Subcutaneous adipose tissue (tissue), 4 donors: Measurements from ENCODE around the gene PCBP3. TPM values are rescaled to one million over a fixed set of nuclear protein-coding genes. Genes with fewer than 3 reads are reported as not detected.

Experiments used
- CTCF ChIP-seq: fragments of 450-650 bp; IDR thresholded peaks from one replicate; pipeline ENCODE4 v1.5.1; 2016; ENCODE audit warnings: low read depth, mild to moderate bottlenecking, control low read depth, antibody characterized with exemption, moderate library complexity
- total RNA-seq, 4 donors: library from RNA; depleted of rRNA; stranded (reverse); fragments of >200 nt; gene quantifications; one replicate each; pipeline ENCODE4 v1.1.0, GENCODE V29; 2016

The PCBP3 gene
- total RNA-seq, 4 donors from 2014 or later: 3.4 to 11.0 (median 5.7) TPM

GRCh38 chr21:45983649-45983965 lies 340.1 kb downstream of the PCBP3 start:
- no peak for TF ChIP-seq CTCF

GRCh38 chr21:45983981-45984551 lies 340.5 kb downstream of the PCBP3 start:
- no peak for TF ChIP-seq CTCF

- no peak for TF ChIP-seq CTCF
Observed at GRCh38 chr21:45984584-45985095, 341.1 kb downstream of the PCBP3 start.

- no peak for TF ChIP-seq CTCF
Observed at GRCh38 chr21:45985471-45986315, 342.2 kb downstream of the PCBP3 start.

- no peak for TF ChIP-seq CTCF
Observed at GRCh38 chr21:45986316-45987051, 343.0 kb downstream of the PCBP3 start.

GRCh38 chr21:45987121-45987711 lies 343.7 kb downstream of the PCBP3 start:
- no peak for TF ChIP-seq CTCF
